NCI-H524 treated with DMSO at 0.1 percent for 48 hours (cell line): Measurements from ENCODE around the gene SCCPDH.

ENCODE experiments used
- DNase-seq: peaks from one replicate; lab custom pipeline; 2025; lab: John Stamatoyannopoulos, UW

SCCPDH gene

GRCh38 chr1:246750752-246751151, 26.5 kb downstream of the SCCPDH start:
- DNase-seq, result no peak

- no peak for DNase-seq
Measured at GRCh38 chr1:246753670-246754535, 29.7 kb downstream of the SCCPDH start.

- DNase-seq, result no peak
Measured at GRCh38 chr1:246755419-246755818, 31.2 kb downstream of the SCCPDH start.

- DNase-seq, result no peak
Measured at GRCh38 chr1:246760422-246761347, 36.5 kb downstream of the SCCPDH start.

GRCh38 chr1:246761396-246761795, 37.2 kb downstream of the SCCPDH start:
- DNase-seq, result no peak

GRCh38 chr1:246765521-246765920, 41.3 kb downstream of the SCCPDH start:
- no peak for DNase-seq

GRCh38 chr1:246768403-246769020, 44.3 kb downstream of the SCCPDH start:
- no peak for DNase-seq

GRCh38 chr1:246769306-246769705, 45.1 kb downstream of the SCCPDH start:
- no peak for DNase-seq

- DNase-seq, result no peak
Measured at GRCh38 chr1:246771366-246771765, 47.2 kb downstream of the SCCPDH start.

- DNase-seq, result no peak
Measured at GRCh38 chr1:246772686-246773085, 48.5 kb downstream of the SCCPDH start.

- no peak for DNase-seq
Measured at GRCh38 chr1:246773213-246773641, 49.0 kb downstream of the SCCPDH start.

GRCh38 chr1:246775531-246776385, 51.5 kb downstream of the SCCPDH start:
- no peak for DNase-seq

GRCh38 chr1:246776923-246777322, 52.7 kb downstream of the SCCPDH start:
- no peak for DNase-seq

- no peak for DNase-seq
Measured at GRCh38 chr1:246778663-246779062, 54.5 kb downstream of the SCCPDH start.

- no peak for DNase-seq
Measured at GRCh38 chr1:246779561-246780175, 55.5 kb downstream of the SCCPDH start.

GRCh38 chr1:246780264-246780663, 56.1 kb downstream of the SCCPDH start:
- no peak for DNase-seq

- no peak for DNase-seq
Measured at GRCh38 chr1:246781212-246781611, 57.0 kb downstream of the SCCPDH start.

- DNase-seq, result no peak
Measured at GRCh38 chr1:246782120-246782900, 58.1 kb downstream of the SCCPDH start.

- DNase-seq, result no peak
Measured at GRCh38 chr1:246784621-246785493, 60.6 kb downstream of the SCCPDH start.
